HepG2 (cell line): ENCODE measurements around the gene EXOC3L4. TPM values are rescaled to one million over a fixed set of nuclear protein-coding genes. Genes with fewer than 3 reads are reported as not detected.

Experiments used
- DMAP1 ChIP-seq: IDR thresholded peaks from 2 replicates; pipeline ENCODE4 v1.6.1; 2016
- IRF2 ChIP-seq: IDR thresholded peaks from 2 replicates; pipeline ENCODE4 v1.6.1; 2018; ENCODE audit warnings: missing genetic modification reagents, missing compliant biosample characterization
- ISL2 ChIP-seq: sonication (generic); formaldehyde crosslinking; IDR thresholded peaks from 2 replicates; pipeline ENCODE4 v1.5.0; 2020; ENCODE audit warnings: missing genetic modification reagents
- ISX ChIP-seq: sonication (generic); formaldehyde crosslinking; conservative IDR thresholded peaks from 2 replicates; pipeline ENCODE4 v1.5.0; 2020; ENCODE audit warnings: missing genetic modification reagents
- LCORL ChIP-seq, 2 experiments: fragments of 450-650 bp in 1 of 2; sonication (generic) in 1 of 2; formaldehyde crosslinking in 1 of 2; IDR thresholded peaks; 2 replicates each; pipeline versions ENCODE4 v1.5.0 to v1.6.1; 2017 to 2020; ENCODE audit warnings: antibody characterized with exemption in 1 of 2, missing genetic modification reagents in 1 of 2
- MAF1 ChIP-seq: sonication (generic); formaldehyde crosslinking; IDR thresholded peaks from 2 replicates; pipeline ENCODE4 v1.5.0; 2020; ENCODE audit warnings: missing genetic modification reagents, borderline replicate concordance
- MXD1 ChIP-seq: sonication (generic); formaldehyde crosslinking; IDR thresholded peaks from 2 replicates; pipeline ENCODE4 v1.4.0; 2020; ENCODE audit warnings: mild to moderate bottlenecking, missing genetic modification reagents
- RXRA ChIP-seq: sonication (generic); formaldehyde crosslinking; IDR thresholded peaks from 2 replicates; pipeline ENCODE4 v1.5.1; 2020; ENCODE audit warnings: missing genetic modification reagents
- SOX6 ChIP-seq, 2 experiments: fragments of 450-650 bp in 1 of 2; sonication (generic) in 1 of 2; formaldehyde crosslinking in 1 of 2; IDR thresholded peaks; 2 replicates each; pipeline versions ENCODE4 v1.4.0 to v1.6.1; 2017 to 2020; ENCODE audit warnings: antibody characterized with exemption in 1 of 2, mild to moderate bottlenecking in 1 of 2, missing genetic modification reagents in 1 of 2
- TAF15 ChIP-seq: fragments of 200-400 bp; formaldehyde crosslinking; IDR thresholded peaks from one replicate; pipeline ENCODE4 v1.6.1; 2018; ENCODE audit warnings: mild to moderate bottlenecking, low read depth, low read length; ENCODE audit not compliant: poor library complexity, severe bottlenecking
- WIZ ChIP-seq: sonication (generic); formaldehyde crosslinking; IDR thresholded peaks from 2 replicates; pipeline ENCODE4 v1.5.1; 2020; ENCODE audit warnings: mild to moderate bottlenecking, missing genetic modification reagents
- ZBTB7A ChIP-seq: sonication (generic); formaldehyde crosslinking; IDR thresholded peaks from 2 replicates; pipeline ENCODE4 v1.8.0; 2022; ENCODE audit warnings: mild to moderate bottlenecking, missing genetic modification reagents
- ZNF235 ChIP-seq: sonication (generic); formaldehyde crosslinking; IDR thresholded peaks from 2 replicates; pipeline ENCODE4 v1.8.1; 2023; ENCODE audit warnings: mild to moderate bottlenecking, missing genetic modification reagents, borderline replicate concordance
- ZNF451 ChIP-seq: sonication (generic); formaldehyde crosslinking; IDR thresholded peaks from 2 replicates; pipeline ENCODE4 v1.5.0; 2020; ENCODE audit warnings: mild to moderate bottlenecking, missing genetic modification reagents
- ZNF619 ChIP-seq: sonication (generic); formaldehyde crosslinking; IDR thresholded peaks from 2 replicates; pipeline ENCODE4 v1.4.0; 2020; ENCODE audit warnings: mild to moderate bottlenecking, missing genetic modification reagents
- ZNF629 ChIP-seq: sonication (generic); formaldehyde crosslinking; conservative IDR thresholded peaks from 2 replicates; pipeline ENCODE4 v1.5.0; 2020; ENCODE audit warnings: missing genetic modification reagents
- ZNF75D ChIP-seq: sonication (generic); formaldehyde crosslinking; IDR thresholded peaks from 2 replicates; pipeline ENCODE4 v1.8.1; 2023; ENCODE audit warnings: missing genetic modification reagents, mild to moderate bottlenecking, borderline replicate concordance
- ZNF891 ChIP-seq: sonication (generic); formaldehyde crosslinking; IDR thresholded peaks from 2 replicates; pipeline ENCODE4 v1.5.0; 2020; ENCODE audit warnings: mild to moderate bottlenecking, missing genetic modification reagents
- ZSCAN20 ChIP-seq: sonication (generic); formaldehyde crosslinking; IDR thresholded peaks from 2 replicates; pipeline ENCODE4 v1.4.0; 2020; ENCODE audit warnings: missing genetic modification reagents, mild to moderate bottlenecking, borderline replicate concordance
- ZSCAN9 ChIP-seq: IDR thresholded peaks from 2 replicates; pipeline ENCODE4 v1.6.1; 2016; ENCODE audit warnings: borderline replicate concordance
- polyA plus RNA-seq, 8 experiments: library from polyadenylated mRNA; depleted of rRNA in 3 of 8; stranded (reverse) in 7 of 8; unstranded in 1 of 8; fragments of >200 nt; fragmentation: Illumina TruSeq in 4 of 8; extraction: Trizol in 4 of 8; gene quantifications; 2 replicates each; pipeline versions ENCODE4 v1.2.1 to v1.2.3, GENCODE V29; 2011 to 2016; ENCODE audit warnings: low read depth in 4 of 8, missing spikeins in 1 of 8, mixed read lengths in 1 of 8; ENCODE audit not compliant: insufficient read depth in 1 of 8
- total RNA-seq, 5 experiments: library from RNA; depleted of rRNA; stranded (reverse); fragments of >200 nt; fragmentation: Illumina TruSeq; extraction: Trizol; gene quantifications; 2 replicates each; pipeline ENCODE4 v1.2.3, GENCODE V29; 2016; ENCODE audit warnings: low read depth in 1 of 5
- TF ChIP-seq, protein P1 (sequence below): IDR thresholded peaks from 2 replicates; pipeline ENCODE4 v1.4.0; 2020; ENCODE audit warnings: mild to moderate bottlenecking, missing genetic modification reagents
- TF ChIP-seq, protein P2 (sequence below): sonication (generic); formaldehyde crosslinking; IDR thresholded peaks from 2 replicates; pipeline ENCODE4 v1.4.0; 2020; ENCODE audit warnings: missing genetic modification reagents
- TF ChIP-seq, protein P3 (sequence below): sonication (generic); formaldehyde crosslinking; IDR thresholded peaks from 2 replicates; pipeline ENCODE4 v1.5.0; 2020; ENCODE audit warnings: mild to moderate bottlenecking, missing genetic modification reagents, moderate library complexity

The EXOC3L4 gene
- total and polyA plus RNA-seq, 2 of the 13 experiments (the other 11 are each of a cell fraction or from before 2014, with no cell fraction given): 11.8 to 27.0 TPM

- TF ChIP-seq ZNF891: no peak
- TF ChIP-seq ZBTB7A: no peak
- no peak for TF ChIP-seq ISX (CRISPR knock-in tag)
- no peak for TF ChIP-seq MAF1 (CRISPR knock-in tag)
- TF ChIP-seq SOX6 (IDR thresholded peaks at IDR 0.05): no peak
- TF ChIP-seq SOX6 (CRISPR knock-in tag; IDR thresholded peaks at IDR 0.05): peak; percentile 18; the same call in 1 of the 2 replicates
- TF ChIP-seq ZNF451: no peak
- TF ChIP-seq IRF2: no peak
- TF ChIP-seq TAF15: peak; percentile 2
- no peak for TF ChIP-seq DMAP1 (CRISPR knock-in tag)
- TF ChIP-seq RXRA (CRISPR knock-in tag): peak; percentile 55; the same call in 1 of the 2 replicates
- TF ChIP-seq, protein P1, sequence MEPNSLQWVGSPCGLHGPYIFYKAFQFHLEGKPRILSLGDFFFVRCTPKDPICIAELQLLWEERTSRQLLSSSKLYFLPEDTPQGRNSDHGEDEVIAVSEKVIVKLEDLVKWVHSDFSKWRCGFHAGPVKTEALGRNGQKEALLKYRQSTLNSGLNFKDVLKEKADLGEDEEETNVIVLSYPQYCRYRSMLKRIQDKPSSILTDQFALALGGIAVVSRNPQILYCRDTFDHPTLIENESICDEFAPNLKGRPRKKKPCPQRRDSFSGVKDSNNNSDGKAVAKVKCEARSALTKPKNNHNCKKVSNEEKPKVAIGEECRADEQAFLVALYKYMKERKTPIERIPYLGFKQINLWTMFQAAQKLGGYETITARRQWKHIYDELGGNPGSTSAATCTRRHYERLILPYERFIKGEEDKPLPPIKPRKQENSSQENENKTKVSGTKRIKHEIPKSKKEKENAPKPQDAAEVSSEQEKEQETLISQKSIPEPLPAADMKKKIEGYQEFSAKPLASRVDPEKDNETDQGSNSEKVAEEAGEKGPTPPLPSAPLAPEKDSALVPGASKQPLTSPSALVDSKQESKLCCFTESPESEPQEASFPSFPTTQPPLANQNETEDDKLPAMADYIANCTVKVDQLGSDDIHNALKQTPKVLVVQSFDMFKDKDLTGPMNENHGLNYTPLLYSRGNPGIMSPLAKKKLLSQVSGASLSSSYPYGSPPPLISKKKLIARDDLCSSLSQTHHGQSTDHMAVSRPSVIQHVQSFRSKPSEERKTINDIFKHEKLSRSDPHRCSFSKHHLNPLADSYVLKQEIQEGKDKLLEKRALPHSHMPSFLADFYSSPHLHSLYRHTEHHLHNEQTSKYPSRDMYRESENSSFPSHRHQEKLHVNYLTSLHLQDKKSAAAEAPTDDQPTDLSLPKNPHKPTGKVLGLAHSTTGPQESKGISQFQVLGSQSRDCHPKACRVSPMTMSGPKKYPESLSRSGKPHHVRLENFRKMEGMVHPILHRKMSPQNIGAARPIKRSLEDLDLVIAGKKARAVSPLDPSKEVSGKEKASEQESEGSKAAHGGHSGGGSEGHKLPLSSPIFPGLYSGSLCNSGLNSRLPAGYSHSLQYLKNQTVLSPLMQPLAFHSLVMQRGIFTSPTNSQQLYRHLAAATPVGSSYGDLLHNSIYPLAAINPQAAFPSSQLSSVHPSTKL: no peak
- TF ChIP-seq, protein P2, sequence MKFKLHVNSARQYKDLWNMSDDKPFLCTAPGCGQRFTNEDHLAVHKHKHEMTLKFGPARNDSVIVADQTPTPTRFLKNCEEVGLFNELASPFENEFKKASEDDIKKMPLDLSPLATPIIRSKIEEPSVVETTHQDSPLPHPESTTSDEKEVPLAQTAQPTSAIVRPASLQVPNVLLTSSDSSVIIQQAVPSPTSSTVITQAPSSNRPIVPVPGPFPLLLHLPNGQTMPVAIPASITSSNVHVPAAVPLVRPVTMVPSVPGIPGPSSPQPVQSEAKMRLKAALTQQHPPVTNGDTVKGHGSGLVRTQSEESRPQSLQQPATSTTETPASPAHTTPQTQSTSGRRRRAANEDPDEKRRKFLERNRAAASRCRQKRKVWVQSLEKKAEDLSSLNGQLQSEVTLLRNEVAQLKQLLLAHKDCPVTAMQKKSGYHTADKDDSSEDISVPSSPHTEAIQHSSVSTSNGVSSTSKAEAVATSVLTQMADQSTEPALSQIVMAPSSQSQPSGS (CRISPR knock-in tag): no peak
- TF ChIP-seq MXD1 (CRISPR knock-in tag): 0 out of 2 replicates have a peak, but pooled peaks have one; percentile 39
- TF ChIP-seq ISL2 (CRISPR knock-in tag): no peak
- TF ChIP-seq ZSCAN9 (CRISPR knock-in tag): no peak
- TF ChIP-seq WIZ (CRISPR knock-in tag): no peak
- TF ChIP-seq, protein P3, sequence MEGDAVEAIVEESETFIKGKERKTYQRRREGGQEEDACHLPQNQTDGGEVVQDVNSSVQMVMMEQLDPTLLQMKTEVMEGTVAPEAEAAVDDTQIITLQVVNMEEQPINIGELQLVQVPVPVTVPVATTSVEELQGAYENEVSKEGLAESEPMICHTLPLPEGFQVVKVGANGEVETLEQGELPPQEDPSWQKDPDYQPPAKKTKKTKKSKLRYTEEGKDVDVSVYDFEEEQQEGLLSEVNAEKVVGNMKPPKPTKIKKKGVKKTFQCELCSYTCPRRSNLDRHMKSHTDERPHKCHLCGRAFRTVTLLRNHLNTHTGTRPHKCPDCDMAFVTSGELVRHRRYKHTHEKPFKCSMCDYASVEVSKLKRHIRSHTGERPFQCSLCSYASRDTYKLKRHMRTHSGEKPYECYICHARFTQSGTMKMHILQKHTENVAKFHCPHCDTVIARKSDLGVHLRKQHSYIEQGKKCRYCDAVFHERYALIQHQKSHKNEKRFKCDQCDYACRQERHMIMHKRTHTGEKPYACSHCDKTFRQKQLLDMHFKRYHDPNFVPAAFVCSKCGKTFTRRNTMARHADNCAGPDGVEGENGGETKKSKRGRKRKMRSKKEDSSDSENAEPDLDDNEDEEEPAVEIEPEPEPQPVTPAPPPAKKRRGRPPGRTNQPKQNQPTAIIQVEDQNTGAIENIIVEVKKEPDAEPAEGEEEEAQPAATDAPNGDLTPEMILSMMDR (CRISPR knock-in tag): peak; percentile 66
- no peak for TF ChIP-seq ZNF619 (CRISPR knock-in tag)
- no peak for TF ChIP-seq ZSCAN20 (CRISPR knock-in tag)
- TF ChIP-seq ZNF629 (CRISPR knock-in tag): no peak
- 0 out of 2 replicates have a peak, but pooled peaks have one; percentile 34 for TF ChIP-seq ZNF235
- no peak for TF ChIP-seq ZNF75D (CRISPR knock-in tag)
- TF ChIP-seq LCORL (IDR thresholded peaks at IDR 0.05): no peak
- no peak; the same call in 1 of the 2 replicates for TF ChIP-seq LCORL (CRISPR knock-in tag; IDR thresholded peaks at IDR 0.05)
Observed at GRCh38 chr14:103091041-103091882, 3.3 kb upstream of the EXOC3L4 start (continued).
